NCI-H2196 (cell line): Measurements from ENCODE around the gene NKAIN2.
"Not testable (repeated sequence)": the region's sequence is repeated elsewhere in the genome, so short reads cannot be mapped to it uniquely, and the experiment has no call there.

Source experiments
- DNase-seq: peaks from one replicate; lab custom pipeline; 2025; ENCODE audit not compliant: unreplicated experiment; lab: John Stamatoyannopoulos, UW

The NKAIN2 gene

GRCh38 chr6:124551711-124552233 is 748.1 kb downstream of the NKAIN2 start:
- no peak for DNase-seq

GRCh38 chr6:124557873-124558272 is 754.2 kb downstream of the NKAIN2 start:
- DNase-seq: no peak

- DNase-seq: not testable (repeated sequence)
Observed at GRCh38 chr6:124560078-124560477, 756.4 kb downstream of the NKAIN2 start.

- no peak for DNase-seq
Observed at GRCh38 chr6:124560873-124561567, 757.4 kb downstream of the NKAIN2 start.

- no peak for DNase-seq
Observed at GRCh38 chr6:124561635-124562130, 758.0 kb downstream of the NKAIN2 start.

GRCh38 chr6:124564125-124564524 is 760.5 kb downstream of the NKAIN2 start:
- DNase-seq: not testable (repeated sequence)

- DNase-seq: no peak
Observed at GRCh38 chr6:124567401-124567800, 763.7 kb downstream of the NKAIN2 start.

- DNase-seq: no peak
Observed at GRCh38 chr6:124573953-124574352, 770.3 kb downstream of the NKAIN2 start.

GRCh38 chr6:124577734-124578281 is 774.1 kb downstream of the NKAIN2 start:
- no peak for DNase-seq

- DNase-seq: no peak
Observed at GRCh38 chr6:124590001-124590400, 786.3 kb downstream of the NKAIN2 start.

- no peak for DNase-seq
Observed at GRCh38 chr6:124599656-124600055, 796.0 kb downstream of the NKAIN2 start.

GRCh38 chr6:124604719-124605118 is 801.1 kb downstream of the NKAIN2 start:
- DNase-seq: no peak

GRCh38 chr6:124607119-124607627 is 803.5 kb downstream of the NKAIN2 start:
- DNase-seq: no peak

GRCh38 chr6:124613031-124613430 is 809.4 kb downstream of the NKAIN2 start:
- no peak for DNase-seq

GRCh38 chr6:124622351-124622750 is 818.7 kb downstream of the NKAIN2 start:
- no peak for DNase-seq

- DNase-seq: no peak
Observed at GRCh38 chr6:124633655-124634054, 830.0 kb downstream of the NKAIN2 start.

GRCh38 chr6:124640432-124640831 is 836.8 kb downstream of the NKAIN2 start:
- no peak for DNase-seq

- no peak for DNase-seq
Observed at GRCh38 chr6:124655866-124656265, 852.2 kb downstream of the NKAIN2 start.

- no peak for DNase-seq
Observed at GRCh38 chr6:124658053-124658452, 854.4 kb downstream of the NKAIN2 start.

- DNase-seq: no peak
Observed at GRCh38 chr6:124659427-124659826, 855.8 kb downstream of the NKAIN2 start.

- DNase-seq: no peak
Observed at GRCh38 chr6:124660185-124660584, 856.5 kb downstream of the NKAIN2 start.

GRCh38 chr6:124661097-124661661 is 857.5 kb downstream of the NKAIN2 start:
- no peak for DNase-seq
